ENCODE data around the gene GOLGB1. TPM values are rescaled to one million over a fixed set of nuclear protein-coding genes. Genes with fewer than 3 reads are reported as not detected.

Gene GOLGB1
- total RNA-seq, 6 donors from 2014 or later: 46.4 to 116 (median 51.8) TPM

GRCh38 chr3:121627211-121627610 lies 122.3 kb downstream of the GOLGB1 start:
- H3K4me1 ChIP-seq: no peaks in the 10 kb centered on the region
- TF ChIP-seq POLR2AphosphoS5 (IDR thresholded peaks at IDR 0.05) (no peak), CTCF (IDR thresholded peaks at IDR 0.05) (no peak), EP300 (IDR thresholded peaks at IDR 0.05) (no peak), POLR2A (IDR thresholded peaks at IDR 0.05) (no peak)
- 90 to 92% methylated on average over 4 of the region's 4 CpGs for WGBS, 2 donors
- DNase-seq (no peak), ATAC-seq (ENCODE audit: low FRiP score in 2 of 2) (no peak)
- H3K27ac ChIP-seq: no peak overlapping the region
- H3K27me3 ChIP-seq: no peaks in the 10 kb centered on the region
- no peak overlapping the region for H3K4me3 ChIP-seq
- peaks cover 0 to 7% (median 3%) of the 10 kb centered on the region in 4 donors for H3K36me3 ChIP-seq
- no peaks in the 10 kb centered on the region for H3K9me3 ChIP-seq

GRCh38 chr3:121626495-121626894 lies 123.0 kb downstream of the GOLGB1 start:
- Histone ChIP-seq H3K4me1 (no peaks in the 10 kb centered on the region), H3K4me3 (no peak overlapping the region), H3K27ac (no peak overlapping the region), H3K36me3 (peaks cover 0 to under 1% (median 0%) of the 10 kb centered on the region in 4 donors), H3K27me3 (no peaks in the 10 kb centered on the region), H3K9me3 (no peaks in the 10 kb centered on the region)
- DNase-seq (no peak), ATAC-seq (ENCODE audit: low FRiP score in 2 of 2) (no peak)
- WGBS, 2 donors: 90 to 95% methylated on average over 4 of the region's 4 CpGs
- TF ChIP-seq POLR2AphosphoS5 (IDR thresholded peaks at IDR 0.05) (no peak), POLR2A (IDR thresholded peaks at IDR 0.05) (no peak), EP300 (IDR thresholded peaks at IDR 0.05) (no peak), CTCF (IDR thresholded peaks at IDR 0.05) (no peak)

GRCh38 chr3:121624147-121624899 lies 125.2 kb downstream of the GOLGB1 start:
- Histone ChIP-seq H3K27ac (no peak overlapping the region), H3K27me3 (no peaks in the 10 kb centered on the region), H3K36me3 (no peaks in the 10 kb centered on the region), H3K4me3 (no peak overlapping the region), H3K9me3 (no peaks in the 10 kb centered on the region), H3K4me1 (no peaks in the 10 kb centered on the region)
- WGBS, 2 donors: 73 to 76% methylated on average over 14 of the region's 14 CpGs
- DNase-seq: no peak
- TF ChIP-seq POLR2AphosphoS5 (IDR thresholded peaks at IDR 0.05): no peak
- no peak for TF ChIP-seq EP300 (IDR thresholded peaks at IDR 0.05)
- no peak for TF ChIP-seq POLR2A (IDR thresholded peaks at IDR 0.05)
- TF ChIP-seq CTCF (IDR thresholded peaks at IDR 0.05): no peak
- ATAC-seq (ENCODE audit: low FRiP score in 2 of 2): no peak

GRCh38 chr3:121621491-121621890 lies 128.1 kb downstream of the GOLGB1 start:
- Histone ChIP-seq H3K4me1 (no peaks in the 10 kb centered on the region), H3K27ac (no peak overlapping the region), H3K36me3 (no peaks in the 10 kb centered on the region), H3K9me3 (no peaks in the 10 kb centered on the region), H3K4me3 (no peak overlapping the region), H3K27me3 (no peaks in the 10 kb centered on the region)
- no peak for TF ChIP-seq POLR2A (IDR thresholded peaks at IDR 0.05)
- TF ChIP-seq POLR2AphosphoS5 (IDR thresholded peaks at IDR 0.05): no peak
- no peak for TF ChIP-seq CTCF (IDR thresholded peaks at IDR 0.05)
- TF ChIP-seq EP300 (IDR thresholded peaks at IDR 0.05): no peak
- WGBS, 2 donors: 94 to 100% methylated on average over 5 to 6 of the region's 6 CpGs
- ATAC-seq (ENCODE audit: low FRiP score in 2 of 2) (no peak), DNase-seq (peak in 1 of 2 donors; percentile 47)

GRCh38 chr3:121619691-121620090 lies 129.8 kb downstream of the GOLGB1 start:
- no peak overlapping the region for H3K4me3 ChIP-seq
- no peaks in the 10 kb centered on the region for H3K9me3 ChIP-seq
- H3K27ac ChIP-seq: no peak overlapping the region
- no peaks in the 10 kb centered on the region for H3K27me3 ChIP-seq
- TF ChIP-seq EP300 (IDR thresholded peaks at IDR 0.05): no peak
- TF ChIP-seq POLR2AphosphoS5 (IDR thresholded peaks at IDR 0.05): no peak
- no peak for TF ChIP-seq CTCF (IDR thresholded peaks at IDR 0.05)
- TF ChIP-seq POLR2A (IDR thresholded peaks at IDR 0.05): no peak
- WGBS, 2 donors: 94% methylated on average over 2 of the region's 2 CpGs
- ATAC-seq (ENCODE audit: low FRiP score in 2 of 2) (no peak), DNase-seq (no peak)
- no peaks in the 10 kb centered on the region for H3K36me3 ChIP-seq
- no peaks in the 10 kb centered on the region for H3K4me1 ChIP-seq
